IMR-90 (cell line): Measurements from ENCODE around the gene NUDT15. TPM values are rescaled to one million over a fixed set of nuclear protein-coding genes. Genes with fewer than 3 reads are reported as not detected.
A peak's percentile ranks its signal among the peaks of the same experiment; 100 is the strongest.

Experiments
- ATAC-seq: fragments of 200-7000 bp; cut with Tn5 transposase; 2 replicates; pipeline ENCODE4 v1.9.1; 2020; ENCODE audit warnings: low read depth, mild to moderate bottlenecking, moderate library complexity
- BruUV-seq: library from RNA; stranded (reverse); fragments of 400-500 nt; replicated peaks from 2 replicates; lab custom pipeline; 2021; lab: Mats Ljungman, UMichigan
- CTCF ChIA-PET: fragments of 300-600 bp; formaldehyde crosslinking; extraction: SDS; loops from one replicate; lab custom pipeline; 2021; ENCODE audit warnings: antibody characterized with exemption; lab: Yijun Ruan, JAX
- POLR2A ChIA-PET: fragments of 300-600 bp; sonication (Branson Sonifier 250); formaldehyde crosslinking; loops from one replicate; lab custom pipeline; 2022; ENCODE audit warnings: antibody characterized with exemption; ENCODE audit not compliant: unreplicated experiment; lab: Charles Lee
- DNase-seq: peaks from one replicate; pipeline ENCODE4 v3.0.0; 2013
- H2AFZ ChIP-seq: replicated peaks from 2 replicates; pipeline ENCODE3; 2013; ENCODE audit warnings: low read length, mild to moderate bottlenecking; ENCODE audit not compliant: poor library complexity
- H2AK5ac ChIP-seq: 2 replicates; pipeline ENCODE4 v1.6.1; 2013; ENCODE audit warnings: low read depth, low read length, inconsistent platforms
- H2AK9ac ChIP-seq: replicated peaks from 2 replicates; pipeline ENCODE3; 2013; ENCODE audit warnings: mild to moderate bottlenecking, low read depth, low read length, moderate library complexity; ENCODE audit not compliant: poor library complexity
- H2BK120ac ChIP-seq: 2 replicates; pipeline ENCODE4 v1.6.1; 2013; ENCODE audit warnings: low read depth, low read length, inconsistent platforms
- H2BK15ac ChIP-seq: 3 replicates; pipeline ENCODE4 v1.6.1; 2013; ENCODE audit warnings: low read depth, low read length, inconsistent platforms
- H2BK20ac ChIP-seq: 2 replicates; pipeline ENCODE4 v1.6.1; 2013; ENCODE audit warnings: low read depth, mild to moderate bottlenecking, inconsistent platforms, low read length, moderate library complexity
- H2BK5ac ChIP-seq: 2 replicates; pipeline ENCODE4 v1.6.1; 2013; ENCODE audit warnings: mild to moderate bottlenecking, low read depth, low read length, inconsistent platforms; ENCODE audit not compliant: poor library complexity, severe bottlenecking
- H3K14ac ChIP-seq: replicated peaks from 2 replicates; pipeline ENCODE4 v1.6.1; 2013; ENCODE audit warnings: low read depth, low read length, inconsistent platforms
- H3K18ac ChIP-seq: 2 replicates; pipeline ENCODE4 v1.6.1; 2013; ENCODE audit warnings: low read depth, low read length, control low read depth
- H3K23ac ChIP-seq: 2 replicates; pipeline ENCODE4 v1.6.1; 2013; ENCODE audit warnings: low read depth, low read length, inconsistent platforms
- H3K27ac ChIP-seq: 2 replicates; pipeline ENCODE4 v1.5.1; 2013; ENCODE audit warnings: mild to moderate bottlenecking, control low read depth, low read length; ENCODE audit not compliant: insufficient read depth
- H3K27me3 ChIP-seq: 2 replicates; pipeline ENCODE4 v1.6.1; 2013; ENCODE audit warnings: low read length; ENCODE audit not compliant: control insufficient read depth, insufficient read depth
- H3K36me3 ChIP-seq: 2 replicates; pipeline ENCODE4 v1.6.1; 2013; ENCODE audit warnings: low read length, mixed read lengths; ENCODE audit not compliant: control insufficient read depth, insufficient read depth
- H3K4ac ChIP-seq: 2 replicates; pipeline ENCODE4 v1.6.1; 2013; ENCODE audit warnings: low read depth, low read length, inconsistent platforms
- H3K4me1 ChIP-seq: 2 replicates; pipeline ENCODE4 v1.6.1; 2013; ENCODE audit warnings: low read length, mixed read lengths; ENCODE audit not compliant: control insufficient read depth, insufficient read depth
- H3K4me2 ChIP-seq: 2 replicates; pipeline ENCODE4 v1.6.1; 2013; ENCODE audit warnings: low read depth, mild to moderate bottlenecking, control low read depth, low read length, moderate library complexity
- H3K4me3 ChIP-seq: 2 replicates; pipeline ENCODE4 v1.5.1; 2013; ENCODE audit warnings: low read depth, mild to moderate bottlenecking, control low read depth, low read length, moderate library complexity; ENCODE audit not compliant: insufficient read depth
- H3K56ac ChIP-seq: 2 replicates; pipeline ENCODE4 v1.6.1; 2013; ENCODE audit warnings: low read length, inconsistent platforms; ENCODE audit not compliant: insufficient read depth; ENCODE audit errors: extremely low read depth
- H3K79me1 ChIP-seq, 2 experiments: 2 replicates each; pipeline ENCODE4 v1.6.1; 2013; ENCODE audit warnings: low read length in 2 of 2, inconsistent platforms in 1 of 2, low read depth in 1 of 2
- H3K9ac ChIP-seq: 2 replicates; pipeline ENCODE4 v1.6.1; 2013; ENCODE audit warnings: low read depth, low read length, control low read depth
- H3K9me1 ChIP-seq: 2 replicates; pipeline ENCODE4 v1.6.1; 2013; ENCODE audit warnings: low read length, inconsistent platforms; ENCODE audit not compliant: insufficient read depth
- H3K9me3 ChIP-seq: 2 replicates; pipeline ENCODE4 v1.6.1; 2013; ENCODE audit warnings: low read length; ENCODE audit not compliant: control insufficient read depth, insufficient read depth
- H4K20me1 ChIP-seq: 2 replicates; pipeline ENCODE4 v1.6.1; 2013; ENCODE audit warnings: low read length, inconsistent platforms; ENCODE audit not compliant: insufficient read depth
- H4K5ac ChIP-seq: 2 replicates; pipeline ENCODE4 v1.6.1; 2013; ENCODE audit warnings: mild to moderate bottlenecking, low read depth, low read length, control low read depth
- H4K8ac ChIP-seq, 2 experiments: 2 replicates each; pipeline ENCODE4 v1.6.1; 2013; ENCODE audit warnings: low read depth in 2 of 2, low read length in 2 of 2, control low read depth in 1 of 2, inconsistent platforms in 1 of 2
- H4K91ac ChIP-seq: 2 replicates; pipeline ENCODE4 v1.6.1; 2013; ENCODE audit warnings: low read depth, low read length, inconsistent platforms; ENCODE audit not compliant: insufficient read depth
- CEBPB ChIP-seq: IDR thresholded peaks from 2 replicates; pipeline ENCODE4 v1.6.1; 2012; ENCODE audit warnings: low read depth, low read length, improper control_type of control experiment
- NFE2L2 ChIP-seq: fragments of 150-350 bp; IDR thresholded peaks from 2 replicates; pipeline ENCODE4 v1.6.1; 2016; ENCODE audit warnings: low read depth, mild to moderate bottlenecking, low read length
- RCOR1 ChIP-seq: IDR thresholded peaks from 2 replicates; pipeline ENCODE4 v1.6.1; 2012; ENCODE audit warnings: mild to moderate bottlenecking, low read length, improper control_type of control experiment; ENCODE audit not compliant: insufficient replicate concordance
- WGBS, 2 experiments: methylation state at CpG; one replicate each; pipeline versions ENCODE4 v1.1.5 to v1.1.7; 2013; ENCODE audit warnings: missing lambda C conversion rate in 2 of 2; ENCODE audit not compliant: insufficient read length in 1 of 2; ENCODE audit errors: extremely low coverage in 2 of 2; 5-methylcytosine and 5-hydroxymethylcytosine counted together
- dilution Hi-C: fragments of 300-500 bp; cut with HindIII; formaldehyde crosslinking; loops from one replicate; pipeline ENCODE4 v1.14.3; 2018; ENCODE audit warnings: low sequenced_read_pairs; ENCODE audit not compliant: unreplicated experiment
- in situ Hi-C: fragments of 300-500 bp; cut with MboI; formaldehyde crosslinking; loops from 3 replicates; pipeline ENCODE4 v1.14.3; 2019; ENCODE audit warnings: low sequenced_read_pairs, inconsistent platforms, mixed read lengths
- intact Hi-C: fragments of 100-400 bp; cut with micrococcal nuclease; formaldehyde crosslinking; loops from 2 replicates; pipeline ENCODE4 v1.10.0; 2022
- polyA plus RNA-seq, 3 experiments: library from polyadenylated mRNA; depleted of rRNA; stranded (reverse); fragments of >200 nt; gene quantifications; 2 replicates each; pipeline ENCODE4 v1.2.3, GENCODE V29; 2012; ENCODE audit warnings: low replicate concordance in 1 of 3
- total RNA-seq: library from RNA; depleted of rRNA; stranded (reverse); fragments of >200 nt; gene quantifications from 2 replicates; pipeline ENCODE4 v1.2.3, GENCODE V29; 2012

NUDT15 gene
- total and polyA plus RNA-seq, 2 of the 4 experiments (the other 2 are of a cell fraction) = 13.1 to 14.2 TPM

DNA sequence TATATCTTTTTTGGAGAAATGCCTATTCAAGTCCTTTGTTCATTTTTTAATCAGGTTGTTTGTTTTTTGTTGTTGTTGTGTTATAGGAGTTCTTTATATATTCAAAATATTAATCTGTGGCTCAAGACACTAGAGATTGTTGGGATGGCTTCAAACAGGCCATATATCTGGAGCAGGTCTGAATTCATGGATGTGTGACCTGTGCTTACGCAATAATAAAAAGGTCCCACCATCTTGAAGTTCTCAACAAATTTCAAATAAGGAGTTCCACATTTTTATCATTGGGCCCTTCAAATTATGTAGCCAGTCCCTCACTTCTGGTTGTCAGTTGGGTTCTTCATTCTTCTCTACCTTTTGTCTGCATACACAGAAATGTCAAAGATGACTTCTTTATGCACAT, 17.7 kb upstream of the NUDT15 start:
- dilution Hi-C loops (no loop called here), in situ Hi-C loops (no loop called here), intact Hi-C loops (no loop called here)
- Histone ChIP-seq H3K27me3 (no peaks in the 10 kb centered on the region), H3K79me1 (no peaks in the 10 kb centered on the region), H3K27ac (no peak overlapping the region), H2BK120ac (no peak overlapping the region), H3K4ac (no peak overlapping the region), H3K23ac (no peak overlapping the region), H4K8ac (no peak overlapping the region), H2AFZ (no peak overlapping the region), H3K9me1 (no peaks in the 10 kb centered on the region), H2BK20ac (no peak overlapping the region), H2AK5ac (no peak overlapping the region), H3K4me3 (no peak overlapping the region), H4K20me1 (no peaks in the 10 kb centered on the region), H3K18ac (no peak overlapping the region), H4K5ac (no peak overlapping the region), H3K4me1 (no peaks in the 10 kb centered on the region), H3K9me3 (no peaks in the 10 kb centered on the region), H3K9ac (no peak overlapping the region), H3K4me2 (no peak overlapping the region), H2BK15ac (no peak overlapping the region), H3K36me3 (no peaks in the 10 kb centered on the region), H2AK9ac (no peak overlapping the region), H2BK5ac (no peak overlapping the region), H4K91ac (no peak overlapping the region), H3K14ac (no peak overlapping the region), H3K56ac (no peak overlapping the region)
- no CpG with 5 or more reads among the region's 1 CpG for WGBS, 2 experiments
- ChIA-PET POLR2A (no interaction called here), CTCF (no interaction called here)
- peak; percentile 82 for TF ChIP-seq CEBPB
- no peak for TF ChIP-seq NFE2L2
- no peak for TF ChIP-seq RCOR1
- no peak for DNase-seq
- no peak for ATAC-seq
- BruUV-seq = no TSS peak
